Bronchus fibroblast of lung (primary cell): ENCODE data around the gene CCDC186. TPM values are rescaled to one million over a fixed set of nuclear protein-coding genes. Genes with fewer than 3 reads are reported as not detected.

Experiments
- total RNA-seq: library from RNA; depleted of rRNA; stranded (reverse); fragments of >200 nt; gene quantifications from 2 replicates; pipeline ENCODE4 v1.2.3, GENCODE V29; 2015

Gene CCDC186
- 4.0 TPM in 2 replicates for total RNA-seq

DNA sequence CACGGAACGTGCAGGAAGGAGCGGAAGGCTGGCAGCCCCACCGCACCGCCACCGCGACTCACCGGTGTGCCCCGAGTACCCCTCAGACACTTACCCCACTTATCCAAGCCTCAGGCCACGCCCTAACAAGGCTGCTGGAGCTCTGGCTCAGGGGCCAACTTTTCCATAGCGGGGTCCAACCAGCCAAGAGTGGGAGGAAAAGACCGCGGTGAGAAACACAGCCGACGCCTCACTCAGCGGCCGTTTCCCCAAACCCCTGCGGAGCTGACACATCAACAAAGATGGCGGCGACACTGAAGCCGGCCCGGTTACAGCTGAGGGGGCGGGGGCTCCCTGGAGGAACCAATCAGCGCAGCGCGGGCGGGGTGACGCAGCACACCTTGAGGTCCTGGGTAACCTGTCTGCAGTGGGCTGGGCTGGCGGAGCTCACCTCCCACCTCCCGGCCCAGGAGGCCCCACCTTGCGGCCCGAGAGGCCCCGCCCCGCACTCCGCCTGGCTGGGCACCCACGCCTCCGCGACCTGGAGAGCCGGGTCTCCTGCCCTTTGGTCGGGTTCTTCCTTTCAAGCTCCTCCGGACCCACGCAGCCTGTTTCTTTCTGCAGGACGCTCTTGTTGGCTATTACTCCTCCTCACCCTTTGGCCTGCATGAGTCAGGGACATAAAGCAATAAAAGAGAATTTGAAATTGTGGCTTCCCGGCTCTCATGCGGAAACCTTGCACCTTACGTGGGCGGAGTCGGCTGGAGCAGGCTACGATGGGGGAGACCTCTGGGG, at the start of gene CCDC186:
Gene CCDC186, minus strand, starts transcription at position 283 of the 774 bp plus-strand sequence. CDS start 10,935 bp downstream, outside the sequence.

DNA sequence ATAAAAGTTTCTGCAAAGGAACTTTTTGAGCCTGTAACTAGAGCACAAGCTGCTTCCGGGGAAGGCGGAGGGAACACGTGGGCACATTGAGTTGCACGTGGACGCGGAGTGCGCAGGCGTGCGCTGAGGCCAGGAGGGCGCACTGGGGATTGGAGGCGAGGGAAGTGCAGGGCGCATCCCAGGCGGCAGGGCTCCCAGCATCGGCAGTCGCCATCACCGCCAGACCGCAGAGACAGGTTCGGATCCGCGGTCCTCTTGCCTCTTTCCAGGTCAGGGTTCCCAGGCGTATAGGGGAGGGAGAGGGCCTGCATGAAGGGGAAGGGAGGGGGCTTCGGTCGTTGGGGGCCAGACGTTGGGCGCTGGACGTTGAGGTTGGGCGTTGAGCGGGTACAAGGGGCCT, 5.1 kb upstream of the CCDC186 start, which contains the start of gene TDRD1:
Gene TDRD1, plus strand, starts transcription at position 206 of the 400 bp plus-strand sequence. CDS start 8,479 bp downstream, outside the sequence.

Other genes with a start within 250 kb of the CCDC186 start
- gene ADRB1, start 130.3 kb downstream of the CCDC186 start, total RNA-seq: under 0.01 and 0.17 TPM in 2 replicates
- gene TDRD1, start 5.2 kb upstream of the CCDC186 start, total RNA-seq: not detected in 2 replicates
- gene VWA2, start 65.1 kb upstream of the CCDC186 start, total RNA-seq: not detected in 2 replicates
- 1.0 and 1.9 TPM in 2 replicates for gene AFAP1L2, start 230.3 kb upstream of the CCDC186 start, total RNA-seq